H9 (cell line): Measurements from ENCODE around the gene SCN3A. TPM values are rescaled to one million over a fixed set of nuclear protein-coding genes. Genes with fewer than 3 reads are reported as not detected.

ENCODE experiments used
- DNase-seq: peaks from one replicate; pipeline ENCODE4 v3.0.0-alpha.2; 2017
- H2AFZ ChIP-seq: one replicate; pipeline ENCODE4 v1.6.1; 2013; ENCODE audit warnings: mild to moderate bottlenecking, low read length, control low read depth, moderate library complexity
- H2AK5ac ChIP-seq: 2 replicates; pipeline ENCODE4 v1.6.1; 2013; ENCODE audit warnings: low read length, control low read depth, mixed read lengths; ENCODE audit not compliant: insufficient read length
- H2BK120ac ChIP-seq: one replicate; pipeline ENCODE4 v1.6.1; 2013; ENCODE audit warnings: low read depth, mild to moderate bottlenecking, low read length, control low read depth, inconsistent platforms; ENCODE audit not compliant: poor library complexity, severe bottlenecking
- H2BK12ac ChIP-seq: 2 replicates; pipeline ENCODE4 v1.6.1; 2013; ENCODE audit warnings: low read length, control low read depth, mixed read lengths, low read depth; ENCODE audit not compliant: insufficient read length
- H2BK15ac ChIP-seq: 2 replicates; pipeline ENCODE4 v1.6.1; 2013; ENCODE audit warnings: low read depth, low read length, control low read depth
- H2BK20ac ChIP-seq: one replicate; pipeline ENCODE4 v1.6.1; 2013; ENCODE audit warnings: low read depth, mild to moderate bottlenecking, low read length, control low read depth, inconsistent platforms; ENCODE audit not compliant: poor library complexity, severe bottlenecking
- H2BK5ac ChIP-seq: 2 replicates; pipeline ENCODE4 v1.6.1; 2013; ENCODE audit warnings: low read length, control low read depth, mixed read lengths; ENCODE audit not compliant: insufficient read length
- H3K14ac ChIP-seq: 2 replicates; pipeline ENCODE4 v1.6.1; 2013; ENCODE audit warnings: low read length, control low read depth; ENCODE audit not compliant: insufficient read depth
- H3K18ac ChIP-seq: 2 replicates; pipeline ENCODE4 v1.6.1; 2013; ENCODE audit warnings: low read depth, mild to moderate bottlenecking, mixed read lengths, low read length, control low read depth; ENCODE audit not compliant: insufficient read length
- H3K23ac ChIP-seq: 2 replicates; pipeline ENCODE4 v1.6.1; 2013; ENCODE audit warnings: low read length, control low read depth, mixed read lengths, low read depth; ENCODE audit not compliant: insufficient read length
- H3K23me2 ChIP-seq: 2 replicates; pipeline ENCODE4 v1.6.1; 2013; ENCODE audit warnings: low read depth, mild to moderate bottlenecking, mixed read lengths, low read length, control low read depth; ENCODE audit not compliant: insufficient read length, poor library complexity, severe bottlenecking
- H3K27ac ChIP-seq: 2 replicates; pipeline ENCODE4 v1.5.1; 2013; ENCODE audit warnings: low read length, control low read depth, mixed read lengths, low read depth; ENCODE audit not compliant: insufficient read length
- H3K27me3 ChIP-seq: 2 replicates; pipeline ENCODE4 v1.6.1; 2013; ENCODE audit warnings: low read length, control low read depth, inconsistent platforms; ENCODE audit not compliant: insufficient read depth
- H3K4ac ChIP-seq: 2 replicates; pipeline ENCODE4 v1.6.1; 2013; ENCODE audit warnings: low read depth, mild to moderate bottlenecking, control low read depth, inconsistent platforms, low read length, moderate library complexity
- H3K4me1 ChIP-seq: 2 replicates; pipeline ENCODE4 v1.6.1; 2013; ENCODE audit warnings: low read length, control low read depth, inconsistent platforms; ENCODE audit not compliant: insufficient read depth
- H3K4me2 ChIP-seq: 2 replicates; pipeline ENCODE4 v1.6.1; 2013; ENCODE audit warnings: low read length, control low read depth, mixed read lengths; ENCODE audit not compliant: insufficient read length, insufficient read depth
- H3K56ac ChIP-seq: 2 replicates; pipeline ENCODE4 v1.6.1; 2013; ENCODE audit warnings: low read depth, mild to moderate bottlenecking, mixed read lengths, low read length, control low read depth; ENCODE audit not compliant: insufficient read length
- H3K79me1 ChIP-seq: 2 replicates; pipeline ENCODE4 v1.6.1; 2013; ENCODE audit warnings: low read depth, mild to moderate bottlenecking, moderate library complexity, low read length, control low read depth, inconsistent platforms; ENCODE audit not compliant: insufficient read depth, poor library complexity, severe bottlenecking
- H3K79me2 ChIP-seq: 2 replicates; pipeline ENCODE4 v1.6.1; 2013; ENCODE audit warnings: low read length, control low read depth, inconsistent platforms; ENCODE audit not compliant: insufficient read depth
- H3K9ac ChIP-seq: 2 replicates; pipeline ENCODE4 v1.6.1; 2013; ENCODE audit warnings: low read length, control low read depth, mixed read lengths; ENCODE audit not compliant: insufficient read length; ENCODE audit errors: extremely low read depth
- H3K9me3 ChIP-seq: one replicate; pipeline ENCODE4 v1.6.1; 2013; ENCODE audit warnings: low read depth, low read length, inconsistent platforms; ENCODE audit not compliant: control insufficient read depth
- H3T11ph ChIP-seq: one replicate; pipeline ENCODE4 v1.6.1; 2013; ENCODE audit warnings: mild to moderate bottlenecking, low read length, control low read depth, inconsistent platforms
- H4K20me1 ChIP-seq: one replicate; pipeline ENCODE4 v1.6.1; 2013; ENCODE audit not compliant: control insufficient read depth, insufficient read length, insufficient read depth
- H4K5ac ChIP-seq: 2 replicates; pipeline ENCODE4 v1.6.1; 2013; ENCODE audit warnings: low read depth, mild to moderate bottlenecking, mixed read lengths, low read length, control low read depth; ENCODE audit not compliant: insufficient read length
- H4K8ac ChIP-seq: replicated peaks from 2 replicates; pipeline ENCODE4 v1.6.1; 2013; ENCODE audit warnings: low read length, control low read depth, mixed read lengths, low read depth; ENCODE audit not compliant: insufficient read length
- H4K91ac ChIP-seq: 2 replicates; pipeline ENCODE4 v1.6.1; 2013; ENCODE audit warnings: low read depth, mild to moderate bottlenecking, moderate library complexity, mixed read lengths, low read length, control low read depth; ENCODE audit not compliant: insufficient read length
- H3K27ac Mint-ChIP-seq, 3 experiments: 2 replicates in 2 of 3; 3 replicates in 1 of 3; pipeline ENCODE4 v1.8.0; 2020 to 2021; ENCODE audit warnings: mixed read lengths in 3 of 3, mild to moderate bottlenecking in 1 of 3, moderate library complexity in 1 of 3
- H3K27me3 Mint-ChIP-seq: 2 replicates; pipeline ENCODE4 v1.8.0; 2021; ENCODE audit warnings: low read depth, mild to moderate bottlenecking, moderate library complexity, mixed read lengths
- H3K36me3 Mint-ChIP-seq, 3 experiments: 2 replicates in 2 of 3; 3 replicates in 1 of 3; pipeline ENCODE4 v1.8.0; 2020 to 2021; ENCODE audit warnings: low read depth in 3 of 3, mixed read lengths in 3 of 3; ENCODE audit not compliant: insufficient read depth in 1 of 3
- H3K4me1 Mint-ChIP-seq, 2 experiments: 2 replicates each; pipeline ENCODE4 v1.8.0; 2020; ENCODE audit warnings: mixed read lengths in 2 of 2
- H3K4me3 Mint-ChIP-seq, 2 experiments: 2 replicates in 1 of 2; 3 replicates in 1 of 2; pipeline ENCODE4 v1.8.0; 2020 to 2021; ENCODE audit warnings: mild to moderate bottlenecking in 2 of 2, mixed read lengths in 2 of 2, moderate library complexity in 1 of 2
- H3K9me3 Mint-ChIP-seq, 2 experiments: 2 replicates in 1 of 2; 3 replicates in 1 of 2; pipeline ENCODE4 v1.8.0; 2020; ENCODE audit warnings: mild to moderate bottlenecking in 2 of 2, mixed read lengths in 2 of 2, moderate library complexity in 1 of 2
- CTCF ChIP-seq: fragments of 200-600 bp; sonication (generic); conservative IDR thresholded peaks from 3 replicates; pipeline ENCODE4 v1.8.0; 2021; ENCODE audit warnings: antibody characterized with exemption, mild to moderate bottlenecking
- WGBS: extraction: QIAGEN DNeasy Blood & Tissue Kit; methylation state at CpG from one replicate; pipeline ENCODE4 v1.1.7; 2013; ENCODE audit warnings: missing lambda C conversion rate, low lambda C conversion rate, mixed read lengths; ENCODE audit not compliant: insufficient read length; ENCODE audit errors: extremely low coverage; 5-methylcytosine and 5-hydroxymethylcytosine counted together
- total RNA-seq: library from RNA; stranded (reverse); gene quantifications from 2 replicates; pipeline ENCODE4 v1.2.1, GENCODE V29; 2021

Gene SCN3A
- total RNA-seq, 1 experiment from 2014 or later = not detected

DNA sequence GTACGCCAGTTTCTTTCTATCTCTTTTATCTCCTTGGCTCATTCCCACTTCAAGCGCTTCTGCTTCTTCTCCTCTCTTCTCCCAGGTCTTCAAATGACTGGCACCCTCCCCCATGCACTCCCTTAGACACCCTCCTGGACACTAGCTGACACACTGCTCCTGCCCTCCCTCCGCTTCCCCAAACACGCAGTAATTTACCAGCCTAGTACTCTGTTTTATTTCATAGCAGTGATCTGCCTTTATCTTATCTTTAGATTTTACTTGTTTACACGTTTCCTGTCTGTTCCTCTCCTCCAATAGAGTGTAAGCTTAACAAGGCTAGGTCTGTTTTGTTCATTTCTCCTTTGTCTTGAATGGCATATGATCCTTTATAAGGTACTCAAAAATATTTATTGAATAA is 93.9 kb downstream of the SCN3A start:
- H3K27ac ChIP-seq = no peak overlapping the region
- H2BK20ac ChIP-seq = no peak overlapping the region
- H3K9ac ChIP-seq = no peak overlapping the region
- no peak overlapping the region for H2BK15ac ChIP-seq
- no peak overlapping the region for H4K91ac ChIP-seq
- no peak overlapping the region for H4K8ac ChIP-seq
- no peak overlapping the region for H4K5ac ChIP-seq
- Mint-ChIP-seq H3K4me1 (peaks cover 4 to 7% of the 10 kb centered on the region in 2 experiments), H3K4me3 (no peak overlapping the region), H3K27ac (no peak overlapping the region), H3K27me3 (no peaks in the 10 kb centered on the region; the same call in 1 of the 2 replicates), H3K9me3 (no peaks in the 10 kb centered on the region; a peak in 1 of 5 replicates), H3K36me3 (no peaks in the 10 kb centered on the region)
- H2BK5ac ChIP-seq = no peak overlapping the region
- no peak overlapping the region for H3K18ac ChIP-seq
- no peaks in the 10 kb centered on the region for H3K79me1 ChIP-seq
- WGBS = no CpG with 5 or more reads among the region's 5 CpGs
- H3K14ac ChIP-seq = no peak overlapping the region
- no peak overlapping the region for H3K4ac ChIP-seq
- H3K9me3 ChIP-seq = no peaks in the 10 kb centered on the region
- TF ChIP-seq CTCF = no peak
- H3K4me2 ChIP-seq = no peak overlapping the region
- H3K23me2 ChIP-seq = no peaks in the 10 kb centered on the region
- no peak overlapping the region for H2BK12ac ChIP-seq
- H3K4me1 ChIP-seq = no peaks in the 10 kb centered on the region; the same call in 1 of the 2 replicates
- H2AFZ ChIP-seq = no peak overlapping the region
- no peak overlapping the region for H2AK5ac ChIP-seq
- H3K23ac ChIP-seq = no peak overlapping the region
- H3T11ph ChIP-seq = no peak overlapping the region
- H4K20me1 ChIP-seq = no peaks in the 10 kb centered on the region
- H2BK120ac ChIP-seq = no peak overlapping the region
- no peaks in the 10 kb centered on the region for H3K27me3 ChIP-seq
- no peak for DNase-seq
- no peaks in the 10 kb centered on the region for H3K79me2 ChIP-seq
- H3K56ac ChIP-seq = no peak overlapping the region
